Activated CD8-positive, alpha-beta memory T cell treated with anti-CD3 and anti-CD28 coated beads, Interleukin-2, amount 50 U/mL, for 48 hours (primary cell): Measurements from ENCODE around the gene GALNT18.

Experiments used
- DNase-seq: peaks from one replicate; pipeline ENCODE4 v3.0.0-alpha.2; 2020

Gene GALNT18

GRCh38 chr11:11563200-11563975 is 58.4 kb downstream of the GALNT18 start:
- DNase-seq: no peak

- DNase-seq: no peak
These were observed 59.8 kb downstream of the GALNT18 start for GRCh38 chr11:11561991-11562390.

GRCh38 chr11:11558826-11559225 is 63.0 kb downstream of the GALNT18 start:
- DNase-seq: no peak

GRCh38 chr11:11558396-11558795 is 63.4 kb downstream of the GALNT18 start:
- no peak for DNase-seq

- DNase-seq: no peak
These were observed 66.6 kb downstream of the GALNT18 start for GRCh38 chr11:11555208-11555607.

GRCh38 chr11:11553573-11553972 is 68.2 kb downstream of the GALNT18 start:
- DNase-seq: no peak

GRCh38 chr11:11552529-11553087 is 69.2 kb downstream of the GALNT18 start:
- DNase-seq: no peak

- no peak for DNase-seq
These were observed 71.3 kb downstream of the GALNT18 start for GRCh38 chr11:11550534-11550933.

GRCh38 chr11:11545285-11546275 is 76.2 kb downstream of the GALNT18 start:
- no peak for DNase-seq

- no peak for DNase-seq
These were observed 78.1 kb downstream of the GALNT18 start for GRCh38 chr11:11543656-11544055.

- no peak for DNase-seq
These were observed 81.6 kb downstream of the GALNT18 start for GRCh38 chr11:11540157-11540556.

GRCh38 chr11:11538277-11538960 is 83.4 kb downstream of the GALNT18 start:
- DNase-seq: no peak

GRCh38 chr11:11537871-11538270 is 83.9 kb downstream of the GALNT18 start:
- no peak for DNase-seq

- no peak for DNase-seq
These were observed 84.4 kb downstream of the GALNT18 start for GRCh38 chr11:11537372-11537771.

- no peak for DNase-seq
These were observed 85.2 kb downstream of the GALNT18 start for GRCh38 chr11:11536650-11537049.

GRCh38 chr11:11535611-11536010 is 86.2 kb downstream of the GALNT18 start:
- DNase-seq: no peak

- DNase-seq: no peak
These were observed 86.8 kb downstream of the GALNT18 start for GRCh38 chr11:11534981-11535380.

- DNase-seq: no peak
These were observed 88.1 kb downstream of the GALNT18 start for GRCh38 chr11:11533751-11534150.

- no peak for DNase-seq
These were observed 88.7 kb downstream of the GALNT18 start for GRCh38 chr11:11533057-11533456.

GRCh38 chr11:11532574-11532973 is 89.2 kb downstream of the GALNT18 start:
- DNase-seq: no peak

- DNase-seq: no peak
These were observed 90.5 kb downstream of the GALNT18 start for GRCh38 chr11:11531131-11531908.

- no peak for DNase-seq
These were observed 92.8 kb downstream of the GALNT18 start for GRCh38 chr11:11528986-11529385.
